AG04449 (cell line): ENCODE results near the gene SALL3.

Source experiments
- CTCF ChIA-PET: fragments of 350-600 bp; formaldehyde crosslinking; extraction: SDS; loops from one replicate; lab custom pipeline; 2021; ENCODE audit warnings: antibody characterized with exemption; lab: Yijun Ruan, JAX
- POLR2A ChIA-PET: fragments of 400-600, 350-600 bp; formaldehyde crosslinking; extraction: SDS; loops from one replicate; lab custom pipeline; 2020; ENCODE audit warnings: antibody characterized with exemption, inconsistent platforms; lab: Yijun Ruan, JAX
- DNase-seq: peaks from one replicate; pipeline ENCODE4 v3.0.0-alpha.2; 2010; ENCODE audit warnings: low read depth, low spot score
- H3K4me3 ChIP-seq: 2 replicates; pipeline ENCODE4 v1.5.1; 2011; ENCODE audit warnings: low read depth, mild to moderate bottlenecking, control low read depth, low read length
- TF ChIP-seq, protein P1 (sequence below): IDR thresholded peaks from one replicate; pipeline ENCODE4 v1.5.1; 2011; ENCODE audit warnings: mild to moderate bottlenecking, moderate library complexity, low read length, control low read depth, inconsistent platforms; ENCODE audit not compliant: insufficient read depth; ENCODE audit errors: missing control alignments

Gene SALL3

GRCh38 chr18:79018911-79019310, 39.3 kb downstream of the SALL3 start:
- no peak overlapping the region for H3K4me3 ChIP-seq
- CTCF ChIA-PET, result no interaction called here
- POLR2A ChIA-PET, result no interaction called here
- TF ChIP-seq, protein P1, sequence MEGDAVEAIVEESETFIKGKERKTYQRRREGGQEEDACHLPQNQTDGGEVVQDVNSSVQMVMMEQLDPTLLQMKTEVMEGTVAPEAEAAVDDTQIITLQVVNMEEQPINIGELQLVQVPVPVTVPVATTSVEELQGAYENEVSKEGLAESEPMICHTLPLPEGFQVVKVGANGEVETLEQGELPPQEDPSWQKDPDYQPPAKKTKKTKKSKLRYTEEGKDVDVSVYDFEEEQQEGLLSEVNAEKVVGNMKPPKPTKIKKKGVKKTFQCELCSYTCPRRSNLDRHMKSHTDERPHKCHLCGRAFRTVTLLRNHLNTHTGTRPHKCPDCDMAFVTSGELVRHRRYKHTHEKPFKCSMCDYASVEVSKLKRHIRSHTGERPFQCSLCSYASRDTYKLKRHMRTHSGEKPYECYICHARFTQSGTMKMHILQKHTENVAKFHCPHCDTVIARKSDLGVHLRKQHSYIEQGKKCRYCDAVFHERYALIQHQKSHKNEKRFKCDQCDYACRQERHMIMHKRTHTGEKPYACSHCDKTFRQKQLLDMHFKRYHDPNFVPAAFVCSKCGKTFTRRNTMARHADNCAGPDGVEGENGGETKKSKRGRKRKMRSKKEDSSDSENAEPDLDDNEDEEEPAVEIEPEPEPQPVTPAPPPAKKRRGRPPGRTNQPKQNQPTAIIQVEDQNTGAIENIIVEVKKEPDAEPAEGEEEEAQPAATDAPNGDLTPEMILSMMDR, result no peak
- no peak for DNase-seq

DNA sequence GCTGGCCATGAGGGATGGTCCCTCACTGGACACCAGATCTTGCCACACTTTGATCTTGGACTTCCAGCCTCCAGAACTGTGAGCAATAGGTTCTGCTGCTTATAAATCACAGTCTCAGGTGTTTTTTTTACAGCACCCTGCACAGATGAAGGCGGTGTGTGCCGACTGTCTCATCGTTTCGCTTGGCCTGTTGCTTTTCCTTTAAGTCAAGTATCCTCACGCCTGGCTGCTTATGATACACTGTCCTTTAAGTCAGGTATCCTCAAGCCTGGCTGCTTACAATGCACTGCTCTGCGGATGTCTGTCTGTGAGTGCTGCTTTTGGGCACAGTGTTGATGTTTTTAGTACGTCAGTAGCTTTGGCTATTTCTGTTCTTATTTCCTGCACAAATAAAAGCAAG, 40.3 kb downstream of the SALL3 start:
- TF ChIP-seq, protein P1, result no peak
- POLR2A ChIA-PET, result no interaction called here

GRCh38 chr18:79022603-79023002, 43.0 kb downstream of the SALL3 start:
- DNase-seq, result no peak
- ChIA-PET CTCF (no interaction called here), POLR2A (no interaction called here)
- H3K4me3 ChIP-seq, result no peak overlapping the region
- TF ChIP-seq, protein P1, result no peak

More for the DNA sequence above, 40.3 kb downstream of the SALL3 start:
- H3K4me3 ChIP-seq, result no peak overlapping the region
- DNase-seq, result no peak
- CTCF ChIA-PET, result no interaction called here

- ChIA-PET CTCF (no interaction called here), POLR2A (no interaction called here)
- TF ChIP-seq, protein P1, result no peak
- no peak overlapping the region for H3K4me3 ChIP-seq
- no peak for DNase-seq
Observed at GRCh38 chr18:79026491-79026890, 46.9 kb downstream of the SALL3 start.

GRCh38 chr18:79030680-79031079, 51.1 kb downstream of the SALL3 start:
- TF ChIP-seq, protein P1, result no peak
- DNase-seq, result no peak
- ChIA-PET POLR2A (no interaction called here), CTCF (no interaction called here)
- H3K4me3 ChIP-seq, result no peak overlapping the region

GRCh38 chr18:79042276-79042675, 62.7 kb downstream of the SALL3 start:
- ChIA-PET POLR2A (no interaction called here), CTCF (no interaction called here)
- TF ChIP-seq, protein P1, result no peak
- H3K4me3 ChIP-seq, result no peak overlapping the region
- no peak for DNase-seq

DNA sequence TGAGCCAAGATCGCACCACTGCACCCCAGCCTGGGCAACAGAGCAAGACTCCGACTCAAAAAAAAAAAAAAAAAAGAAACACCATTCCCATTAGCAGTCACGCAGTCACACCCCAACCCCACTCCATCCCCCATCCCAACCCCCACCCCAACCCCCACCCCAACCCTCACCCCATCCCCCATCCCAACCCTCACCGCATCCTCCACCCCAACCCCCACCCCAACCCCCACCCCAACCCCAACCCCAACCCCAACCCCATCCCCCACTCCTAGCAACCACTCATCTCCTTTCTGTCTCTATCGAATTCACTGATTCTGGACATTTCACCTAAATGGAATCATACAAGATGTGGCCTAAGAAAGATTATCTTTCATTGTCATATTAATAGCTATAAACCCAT, 63.7 kb downstream of the SALL3 start:
- ChIA-PET CTCF (no interaction called here), POLR2A (no interaction called here)
- TF ChIP-seq, protein P1, result no peak
- no peak overlapping the region for H3K4me3 ChIP-seq
- DNase-seq, result no peak
